HL-60 (cell line): ENCODE results near the gene NPAS4.

ENCODE experiments used
- CTCF ChIP-seq: IDR thresholded peaks from one replicate; pipeline ENCODE4 v1.5.1; 2011; ENCODE audit warnings: low read length, control low read depth, inconsistent platforms; ENCODE audit not compliant: insufficient read depth
- GABPA ChIP-seq: IDR thresholded peaks from 2 replicates; pipeline ENCODE4 v1.6.1; 2012; ENCODE audit warnings: low read depth
- POLR2AphosphoS5 ChIP-seq: IDR thresholded peaks from 2 replicates; pipeline ENCODE4 v1.6.1; 2012; ENCODE audit warnings: low read depth
- REST ChIP-seq: IDR thresholded peaks from 2 replicates; pipeline ENCODE4 v1.6.1; 2012; ENCODE audit warnings: low read depth; ENCODE audit not compliant: insufficient replicate concordance

- TF ChIP-seq CTCF (no peak), POLR2AphosphoS5 (no peak), GABPA (no peak), REST (no peak)
Measured at GRCh38 chr11:66415423-66415822, 5.4 kb upstream of the NPAS4 start.
